IMR-90 (cell line): ENCODE data around the gene PCP2. TPM values are rescaled to one million over a fixed set of nuclear protein-coding genes. Genes with fewer than 3 reads are reported as not detected.

Experiments used
- ATAC-seq: fragments of 200-7000 bp; cut with Tn5 transposase; 2 replicates; pipeline ENCODE4 v1.9.1; 2020; ENCODE audit warnings: low read depth, mild to moderate bottlenecking, moderate library complexity
- BruUV-seq: library from RNA; stranded (reverse); fragments of 400-500 nt; replicated peaks from 2 replicates; lab custom pipeline; 2021; lab: Mats Ljungman, UMichigan
- CTCF ChIA-PET: fragments of 300-600 bp; formaldehyde crosslinking; extraction: SDS; loops from one replicate; lab custom pipeline; 2021; ENCODE audit warnings: antibody characterized with exemption; lab: Yijun Ruan, JAX
- POLR2A ChIA-PET: fragments of 300-600 bp; sonication (Branson Sonifier 250); formaldehyde crosslinking; loops from one replicate; lab custom pipeline; 2022; ENCODE audit warnings: antibody characterized with exemption; ENCODE audit not compliant: unreplicated experiment; lab: Charles Lee
- DNase-seq: peaks from one replicate; pipeline ENCODE4 v3.0.0; 2013
- H2AFZ ChIP-seq: replicated peaks from 2 replicates; pipeline ENCODE3; 2013; ENCODE audit warnings: low read length, mild to moderate bottlenecking; ENCODE audit not compliant: poor library complexity
- H2AK5ac ChIP-seq: 2 replicates; pipeline ENCODE4 v1.6.1; 2013; ENCODE audit warnings: low read depth, low read length, inconsistent platforms
- H2AK9ac ChIP-seq: replicated peaks from 2 replicates; pipeline ENCODE3; 2013; ENCODE audit warnings: mild to moderate bottlenecking, low read depth, low read length, moderate library complexity; ENCODE audit not compliant: poor library complexity
- H2BK120ac ChIP-seq: 2 replicates; pipeline ENCODE4 v1.6.1; 2013; ENCODE audit warnings: low read depth, low read length, inconsistent platforms
- H2BK15ac ChIP-seq: 3 replicates; pipeline ENCODE4 v1.6.1; 2013; ENCODE audit warnings: low read depth, low read length, inconsistent platforms
- H2BK20ac ChIP-seq: 2 replicates; pipeline ENCODE4 v1.6.1; 2013; ENCODE audit warnings: low read depth, mild to moderate bottlenecking, inconsistent platforms, low read length, moderate library complexity
- H2BK5ac ChIP-seq: 2 replicates; pipeline ENCODE4 v1.6.1; 2013; ENCODE audit warnings: mild to moderate bottlenecking, low read depth, low read length, inconsistent platforms; ENCODE audit not compliant: poor library complexity, severe bottlenecking
- H3K14ac ChIP-seq: replicated peaks from 2 replicates; pipeline ENCODE4 v1.6.1; 2013; ENCODE audit warnings: low read depth, low read length, inconsistent platforms
- H3K18ac ChIP-seq: 2 replicates; pipeline ENCODE4 v1.6.1; 2013; ENCODE audit warnings: low read depth, low read length, control low read depth
- H3K23ac ChIP-seq: 2 replicates; pipeline ENCODE4 v1.6.1; 2013; ENCODE audit warnings: low read depth, low read length, inconsistent platforms
- H3K27ac ChIP-seq: 2 replicates; pipeline ENCODE4 v1.5.1; 2013; ENCODE audit warnings: mild to moderate bottlenecking, control low read depth, low read length; ENCODE audit not compliant: insufficient read depth
- H3K27me3 ChIP-seq: 2 replicates; pipeline ENCODE4 v1.6.1; 2013; ENCODE audit warnings: low read length; ENCODE audit not compliant: control insufficient read depth, insufficient read depth
- H3K36me3 ChIP-seq: 2 replicates; pipeline ENCODE4 v1.6.1; 2013; ENCODE audit warnings: low read length, mixed read lengths; ENCODE audit not compliant: control insufficient read depth, insufficient read depth
- H3K4ac ChIP-seq: 2 replicates; pipeline ENCODE4 v1.6.1; 2013; ENCODE audit warnings: low read depth, low read length, inconsistent platforms
- H3K4me1 ChIP-seq: 2 replicates; pipeline ENCODE4 v1.6.1; 2013; ENCODE audit warnings: low read length, mixed read lengths; ENCODE audit not compliant: control insufficient read depth, insufficient read depth
- H3K4me2 ChIP-seq: 2 replicates; pipeline ENCODE4 v1.6.1; 2013; ENCODE audit warnings: low read depth, mild to moderate bottlenecking, control low read depth, low read length, moderate library complexity
- H3K4me3 ChIP-seq: 2 replicates; pipeline ENCODE4 v1.5.1; 2013; ENCODE audit warnings: low read depth, mild to moderate bottlenecking, control low read depth, low read length, moderate library complexity; ENCODE audit not compliant: insufficient read depth
- H3K56ac ChIP-seq: 2 replicates; pipeline ENCODE4 v1.6.1; 2013; ENCODE audit warnings: low read length, inconsistent platforms; ENCODE audit not compliant: insufficient read depth; ENCODE audit errors: extremely low read depth
- H3K79me1 ChIP-seq, 2 experiments: 2 replicates each; pipeline ENCODE4 v1.6.1; 2013; ENCODE audit warnings: low read length in 2 of 2, inconsistent platforms in 1 of 2, low read depth in 1 of 2
- H3K9ac ChIP-seq: 2 replicates; pipeline ENCODE4 v1.6.1; 2013; ENCODE audit warnings: low read depth, low read length, control low read depth
- H3K9me1 ChIP-seq: 2 replicates; pipeline ENCODE4 v1.6.1; 2013; ENCODE audit warnings: low read length, inconsistent platforms; ENCODE audit not compliant: insufficient read depth
- H3K9me3 ChIP-seq: 2 replicates; pipeline ENCODE4 v1.6.1; 2013; ENCODE audit warnings: low read length; ENCODE audit not compliant: control insufficient read depth, insufficient read depth
- H4K20me1 ChIP-seq: 2 replicates; pipeline ENCODE4 v1.6.1; 2013; ENCODE audit warnings: low read length, inconsistent platforms; ENCODE audit not compliant: insufficient read depth
- H4K5ac ChIP-seq: 2 replicates; pipeline ENCODE4 v1.6.1; 2013; ENCODE audit warnings: mild to moderate bottlenecking, low read depth, low read length, control low read depth
- H4K8ac ChIP-seq, 2 experiments: 2 replicates each; pipeline ENCODE4 v1.6.1; 2013; ENCODE audit warnings: low read depth in 2 of 2, low read length in 2 of 2, control low read depth in 1 of 2, inconsistent platforms in 1 of 2
- H4K91ac ChIP-seq: 2 replicates; pipeline ENCODE4 v1.6.1; 2013; ENCODE audit warnings: low read depth, low read length, inconsistent platforms; ENCODE audit not compliant: insufficient read depth
- CEBPB ChIP-seq: IDR thresholded peaks from 2 replicates; pipeline ENCODE4 v1.6.1; 2012; ENCODE audit warnings: low read depth, low read length, improper control_type of control experiment
- FOS ChIP-seq: fragments of 150-350 bp; IDR thresholded peaks from 2 replicates; pipeline ENCODE4 v1.6.1; 2016; ENCODE audit warnings: low read depth, low read length
- MAZ ChIP-seq: IDR thresholded peaks from 2 replicates; pipeline ENCODE4 v1.6.1; 2012; ENCODE audit warnings: low read depth, mild to moderate bottlenecking, low read length, improper control_type of control experiment, moderate library complexity, borderline replicate concordance
- NFE2L2 ChIP-seq: fragments of 150-350 bp; IDR thresholded peaks from 2 replicates; pipeline ENCODE4 v1.6.1; 2016; ENCODE audit warnings: low read depth, mild to moderate bottlenecking, low read length
- POLR2A ChIP-seq: IDR thresholded peaks from 2 replicates; pipeline ENCODE4 v1.6.1; 2012; ENCODE audit warnings: mild to moderate bottlenecking, low read depth, low read length
- RAD21 ChIP-seq: IDR thresholded peaks from 2 replicates; pipeline ENCODE4 v1.6.1; 2012; ENCODE audit warnings: low read length, improper control_type of control experiment
- RFX5 ChIP-seq: IDR thresholded peaks from 2 replicates; pipeline ENCODE4 v1.8.0; 2012; ENCODE audit warnings: low read depth, mild to moderate bottlenecking, low read length, moderate library complexity
- WGBS, 2 experiments: methylation state at CpG; one replicate each; pipeline versions ENCODE4 v1.1.5 to v1.1.7; 2013; ENCODE audit warnings: missing lambda C conversion rate in 2 of 2; ENCODE audit not compliant: insufficient read length in 1 of 2; ENCODE audit errors: extremely low coverage in 2 of 2; 5-methylcytosine and 5-hydroxymethylcytosine counted together
- dilution Hi-C: fragments of 300-500 bp; cut with HindIII; formaldehyde crosslinking; loops from one replicate; pipeline ENCODE4 v1.14.3; 2018; ENCODE audit warnings: low sequenced_read_pairs; ENCODE audit not compliant: unreplicated experiment
- in situ Hi-C: fragments of 300-500 bp; cut with MboI; formaldehyde crosslinking; loops from 3 replicates; pipeline ENCODE4 v1.14.3; 2019; ENCODE audit warnings: low sequenced_read_pairs, inconsistent platforms, mixed read lengths
- intact Hi-C: fragments of 100-400 bp; cut with micrococcal nuclease; formaldehyde crosslinking; loops from 2 replicates; pipeline ENCODE4 v1.10.0; 2022
- polyA plus RNA-seq, 3 experiments: library from polyadenylated mRNA; depleted of rRNA; stranded (reverse); fragments of >200 nt; gene quantifications; 2 replicates each; pipeline ENCODE4 v1.2.3, GENCODE V29; 2012; ENCODE audit warnings: low replicate concordance in 1 of 3
- total RNA-seq: library from RNA; depleted of rRNA; stranded (reverse); fragments of >200 nt; gene quantifications from 2 replicates; pipeline ENCODE4 v1.2.3, GENCODE V29; 2012
- TF ChIP-seq, protein P1 (sequence below): fragments of 150-350 bp; IDR thresholded peaks from 2 replicates; pipeline ENCODE4 v1.6.1; 2017; ENCODE audit warnings: mild to moderate bottlenecking, antibody characterized with exemption, low read length, low read depth
- TF ChIP-seq, protein P2 (sequence below): fragments of 150-350 bp; IDR thresholded peaks from 2 replicates; pipeline ENCODE4 v1.6.1; 2016; ENCODE audit warnings: low read depth, mild to moderate bottlenecking, low read length, moderate library complexity, borderline replicate concordance
- TF ChIP-seq, protein P3 (sequence below): conservative IDR thresholded peaks from 2 replicates; pipeline ENCODE4 v1.5.1; 2012; ENCODE audit warnings: mild to moderate bottlenecking, low read depth, low read length, improper control_type of control experiment

Gene PCP2
- total and polyA plus RNA-seq, 2 of the 4 experiments (the other 2 are of a cell fraction), result not detected

DNA sequence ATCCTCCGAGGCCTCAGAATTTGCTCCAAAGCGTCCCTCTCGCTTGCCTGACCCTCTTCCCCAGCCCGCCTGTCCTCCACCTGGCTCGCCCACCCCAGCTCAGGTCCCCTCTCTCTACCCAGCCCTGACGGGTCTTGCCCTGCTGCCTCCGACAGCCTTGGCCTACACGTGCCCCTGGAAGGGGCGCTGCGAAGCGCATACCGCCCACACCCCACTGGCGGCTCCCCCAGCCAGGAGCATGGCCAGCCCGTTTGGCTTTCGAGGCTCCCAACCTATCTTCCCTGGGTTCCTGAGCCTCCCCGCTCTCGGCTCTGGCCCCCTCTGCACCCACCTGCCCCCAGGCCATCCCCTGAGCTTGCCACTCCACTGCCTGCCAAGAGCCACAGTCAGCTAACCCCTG is 8.7 kb downstream of the PCP2 start:
- no peak for DNase-seq
- H3K27me3 ChIP-seq, result no peaks in the 10 kb centered on the region
- CTCF ChIA-PET, result no interaction called here
- H3K4me3 ChIP-seq, result no peak overlapping the region
- no peak overlapping the region for H3K4ac ChIP-seq
- H2BK20ac ChIP-seq, result no peak overlapping the region
- no peak overlapping the region for H3K4me2 ChIP-seq
- H2BK15ac ChIP-seq, result no peak overlapping the region
- H3K23ac ChIP-seq, result no peak overlapping the region
- H3K4me1 ChIP-seq, result peaks cover 6% of the 10 kb centered on the region; the same call in 1 of the 2 replicates
- intact Hi-C loops (no loop called here), in situ Hi-C loops (no loop called here), dilution Hi-C loops (no loop called here)
- no peak overlapping the region for H2AFZ ChIP-seq
- peaks cover 5% of the 10 kb centered on the region; the same call in 1 of the 2 replicates for H4K20me1 ChIP-seq
- H2AK9ac ChIP-seq, result no peak overlapping the region
- no peak for TF ChIP-seq RFX5
- no peak for TF ChIP-seq FOS
- no peak for TF ChIP-seq POLR2A
- TF ChIP-seq CEBPB, result no peak
- no peak for TF ChIP-seq MAZ
- TF ChIP-seq, protein P1, sequence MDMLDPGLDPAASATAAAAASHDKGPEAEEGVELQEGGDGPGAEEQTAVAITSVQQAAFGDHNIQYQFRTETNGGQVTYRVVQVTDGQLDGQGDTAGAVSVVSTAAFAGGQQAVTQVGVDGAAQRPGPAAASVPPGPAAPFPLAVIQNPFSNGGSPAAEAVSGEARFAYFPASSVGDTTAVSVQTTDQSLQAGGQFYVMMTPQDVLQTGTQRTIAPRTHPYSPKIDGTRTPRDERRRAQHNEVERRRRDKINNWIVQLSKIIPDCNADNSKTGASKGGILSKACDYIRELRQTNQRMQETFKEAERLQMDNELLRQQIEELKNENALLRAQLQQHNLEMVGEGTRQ, result no peak
- TF ChIP-seq, protein P2, sequence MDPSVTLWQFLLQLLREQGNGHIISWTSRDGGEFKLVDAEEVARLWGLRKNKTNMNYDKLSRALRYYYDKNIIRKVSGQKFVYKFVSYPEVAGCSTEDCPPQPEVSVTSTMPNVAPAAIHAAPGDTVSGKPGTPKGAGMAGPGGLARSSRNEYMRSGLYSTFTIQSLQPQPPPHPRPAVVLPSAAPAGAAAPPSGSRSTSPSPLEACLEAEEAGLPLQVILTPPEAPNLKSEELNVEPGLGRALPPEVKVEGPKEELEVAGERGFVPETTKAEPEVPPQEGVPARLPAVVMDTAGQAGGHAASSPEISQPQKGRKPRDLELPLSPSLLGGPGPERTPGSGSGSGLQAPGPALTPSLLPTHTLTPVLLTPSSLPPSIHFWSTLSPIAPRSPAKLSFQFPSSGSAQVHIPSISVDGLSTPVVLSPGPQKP, result no peak
- no peak for TF ChIP-seq RAD21
- no peak for TF ChIP-seq NFE2L2
- TF ChIP-seq, protein P3, sequence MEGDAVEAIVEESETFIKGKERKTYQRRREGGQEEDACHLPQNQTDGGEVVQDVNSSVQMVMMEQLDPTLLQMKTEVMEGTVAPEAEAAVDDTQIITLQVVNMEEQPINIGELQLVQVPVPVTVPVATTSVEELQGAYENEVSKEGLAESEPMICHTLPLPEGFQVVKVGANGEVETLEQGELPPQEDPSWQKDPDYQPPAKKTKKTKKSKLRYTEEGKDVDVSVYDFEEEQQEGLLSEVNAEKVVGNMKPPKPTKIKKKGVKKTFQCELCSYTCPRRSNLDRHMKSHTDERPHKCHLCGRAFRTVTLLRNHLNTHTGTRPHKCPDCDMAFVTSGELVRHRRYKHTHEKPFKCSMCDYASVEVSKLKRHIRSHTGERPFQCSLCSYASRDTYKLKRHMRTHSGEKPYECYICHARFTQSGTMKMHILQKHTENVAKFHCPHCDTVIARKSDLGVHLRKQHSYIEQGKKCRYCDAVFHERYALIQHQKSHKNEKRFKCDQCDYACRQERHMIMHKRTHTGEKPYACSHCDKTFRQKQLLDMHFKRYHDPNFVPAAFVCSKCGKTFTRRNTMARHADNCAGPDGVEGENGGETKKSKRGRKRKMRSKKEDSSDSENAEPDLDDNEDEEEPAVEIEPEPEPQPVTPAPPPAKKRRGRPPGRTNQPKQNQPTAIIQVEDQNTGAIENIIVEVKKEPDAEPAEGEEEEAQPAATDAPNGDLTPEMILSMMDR, result no peak
- no peak overlapping the region for H3K14ac ChIP-seq
- no peak overlapping the region for H4K5ac ChIP-seq
- 0 out of 2 replicates have a peak, but pooled peaks cover 4% of the 10 kb centered on the region for H3K9me1 ChIP-seq
- peaks cover 3 to 43% of the 10 kb centered on the region in 2 experiments; a peak in 3 of 4 replicates for H3K79me1 ChIP-seq
- no peak overlapping the region for H2AK5ac ChIP-seq
- BruUV-seq, result no TSS peak
- peaks cover 42% of the 10 kb centered on the region for H3K36me3 ChIP-seq
- no peak overlapping the region for H4K91ac ChIP-seq
- no peak for ATAC-seq
- no peak overlapping the region for H2BK5ac ChIP-seq
- H3K9me3 ChIP-seq, result no peaks in the 10 kb centered on the region
- no peak overlapping the region for H3K27ac ChIP-seq
- no peak overlapping the region for H4K8ac ChIP-seq
- WGBS, 2 experiments, result 91% methylated on average over 9 of the region's 17 CpGs; no CpG with 5 or more reads in 1 of the 2 experiments
- H3K18ac ChIP-seq, result no peak overlapping the region
- POLR2A ChIA-PET, result no interaction called here
- no peak overlapping the region for H2BK120ac ChIP-seq
- H3K56ac ChIP-seq, result no peak overlapping the region
- H3K9ac ChIP-seq, result no peak overlapping the region
